Omental fat pad (tissue), 4 donors: ENCODE results near the gene LIN7A. TPM values are rescaled to one million over a fixed set of nuclear protein-coding genes. Genes with fewer than 3 reads are reported as not detected.

Experiments
- ATAC-seq: fragments of 150-250 bp; one replicate; pipeline ENCODE4 v1.9.1; 2016; ENCODE audit warnings: mild to moderate bottlenecking, moderate library complexity; ENCODE audit not compliant: low FRiP score
- DNase-seq: peaks from one replicate; pipeline ENCODE4 v3.0.0-alpha.2; 2019; ENCODE audit warnings: low spot score
- CTCF ChIP-seq, 3 donors: fragments of 450-650 bp; IDR thresholded peaks; one replicate each; pipeline ENCODE4 v1.5.1; 2016 to 2017; ENCODE audit warnings: antibody characterized with exemption in 3 of 3, mild to moderate bottlenecking in 3 of 3, moderate library complexity in 2 of 3
- total RNA-seq, 4 donors: library from RNA; depleted of rRNA; stranded (reverse); fragments of >200 nt; gene quantifications; one replicate each; pipeline ENCODE4 v1.1.0, GENCODE V29; 2016

LIN7A gene
- total RNA-seq, 4 donors from 2014 or later, result 4.8 to 16.2 (median 6.6) TPM

- no peak for TF ChIP-seq CTCF (IDR thresholded peaks at IDR 0.05)
- ATAC-seq (no peak), DNase-seq (no peak)
Observed at GRCh38 chr12:80766897-80767296, 170.8 kb downstream of the LIN7A start.

- ATAC-seq, result no peak
- no peak for DNase-seq
- TF ChIP-seq CTCF (IDR thresholded peaks at IDR 0.05), result no peak
Observed at GRCh38 chr12:80766210-80766609, 171.5 kb downstream of the LIN7A start.

GRCh38 chr12:80763874-80764273 lies 173.9 kb downstream of the LIN7A start:
- ATAC-seq, result no peak
- no peak for DNase-seq
- TF ChIP-seq CTCF (IDR thresholded peaks at IDR 0.05), result no peak

- no peak for ATAC-seq
- TF ChIP-seq CTCF (IDR thresholded peaks at IDR 0.05), result no peak
- no peak for DNase-seq
Observed at GRCh38 chr12:80761838-80762237, 175.9 kb downstream of the LIN7A start.

- ATAC-seq, result no peak
- TF ChIP-seq CTCF (IDR thresholded peaks at IDR 0.05), result no peak
Observed at GRCh38 chr12:80756875-80757274, 180.9 kb downstream of the LIN7A start.

GRCh38 chr12:80754274-80754673 lies 183.5 kb downstream of the LIN7A start:
- TF ChIP-seq CTCF (IDR thresholded peaks at IDR 0.05), result no peak
- ATAC-seq (no peak), DNase-seq (no peak)

More at GRCh38 chr12:80756875-80757274, 180.9 kb downstream of the LIN7A start:
- no peak for DNase-seq

- DNase-seq (no peak), ATAC-seq (no peak)
- no peak for TF ChIP-seq CTCF (IDR thresholded peaks at IDR 0.05)
Observed at GRCh38 chr12:80752464-80752863, 185.3 kb downstream of the LIN7A start.
